ENCODE data around the gene ARHGEF37. TPM values are rescaled to one million over a fixed set of nuclear protein-coding genes. Genes with fewer than 3 reads are reported as not detected.
A peak's percentile ranks its signal among the peaks of the same experiment; 100 is the strongest.

ARHGEF37 gene
- total RNA-seq, 1 experiment from 2014 or later: 0.70 TPM

GRCh38 chr5:149672701-149673476 is 91.6 kb downstream of the ARHGEF37 start:
- Histone ChIP-seq H3K36me3 (ENCODE audit: control insufficient read depth, insufficient read depth, low read length) (no peaks in the 10 kb centered on the region), H3K4me3 (ENCODE audit: low read depth, low read length) (no peak overlapping the region), H3K27me3 (replicated peaks; ENCODE audit: control insufficient read depth, insufficient read depth, low read length) (no peaks in the 10 kb centered on the region), H3K4me1 (no peaks in the 10 kb centered on the region), H3K9me3 (no peaks in the 10 kb centered on the region)
- intact Hi-C loops (cut with micrococcal nuclease; ENCODE audit: unreplicated experiment): no loop called here
- no peak for DNase-seq
- no peaks in the 10 kb centered on the region for H3K27me3 Mint-ChIP-seq (ENCODE audit: insufficient read depth, unreplicated experiment)
- TF ChIP-seq CTCF (IDR thresholded peaks at IDR 0.05; ENCODE audit: insufficient read depth in 1 of 2, low read depth in 1 of 2, low read length in 1 of 2, severe bottlenecking in 1 of 2, unreplicated experiment in 1 of 2): no peak
- H3K9me3 Mint-ChIP-seq (ENCODE audit: unreplicated experiment): peaks cover 6% of the 10 kb centered on the region
- ChIA-PET CTCF (interaction anchor here (1.2 kb wide), 1 partner anchor 13 kb away, joined by 3 read pairs; no protein-coding TSS in a partner anchor), POLR2A (no interaction called here)
- no TSS peak for BruUV-seq (replicated peaks)
- no peaks in the 10 kb centered on the region for H3K36me3 Mint-ChIP-seq (ENCODE audit: insufficient read depth, unreplicated experiment)
- H3K27ac Mint-ChIP-seq (ENCODE audit: unreplicated experiment): no peak overlapping the region
- H3K4me1 Mint-ChIP-seq (ENCODE audit: low read depth, unreplicated experiment): peaks cover 6% of the 10 kb centered on the region
- no peak overlapping the region for H3K4me3 Mint-ChIP-seq (ENCODE audit: unreplicated experiment)

DNA sequence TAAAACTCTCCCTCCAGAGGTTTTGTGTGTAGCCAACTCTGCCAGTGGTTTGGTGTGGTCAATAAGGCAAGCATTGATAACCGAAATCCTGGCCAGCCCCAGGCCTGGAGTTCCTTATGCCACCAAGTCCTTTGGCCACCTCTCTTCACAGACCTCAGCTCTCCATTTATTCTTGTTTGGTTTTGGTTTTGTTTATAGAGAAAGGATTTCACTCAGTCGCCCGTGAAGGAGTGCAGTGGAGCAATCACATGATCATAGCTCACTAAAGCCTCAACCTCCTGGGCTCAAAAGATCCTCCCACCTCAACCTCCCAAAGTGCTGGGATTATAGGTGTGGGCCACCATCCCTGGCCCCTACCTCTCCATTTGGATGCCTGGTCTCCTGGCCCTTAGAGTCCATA is 93.4 kb downstream of the ARHGEF37 start:
- no peak overlapping the region for H3K4me3 ChIP-seq (ENCODE audit: low read depth, low read length)
- no peaks in the 10 kb centered on the region for H3K27me3 ChIP-seq (replicated peaks; ENCODE audit: control insufficient read depth, insufficient read depth, low read length)
- no peak for DNase-seq
- no peaks in the 10 kb centered on the region for H3K4me1 ChIP-seq
- Mint-ChIP-seq H3K27me3 (ENCODE audit: insufficient read depth, unreplicated experiment) (no peaks in the 10 kb centered on the region), H3K27ac (ENCODE audit: unreplicated experiment) (no peak overlapping the region), H3K9me3 (ENCODE audit: unreplicated experiment) (no peaks in the 10 kb centered on the region), H3K4me3 (ENCODE audit: unreplicated experiment) (no peak overlapping the region), H3K4me1 (ENCODE audit: low read depth, unreplicated experiment) (peaks cover 6% of the 10 kb centered on the region), H3K36me3 (ENCODE audit: insufficient read depth, unreplicated experiment) (no peaks in the 10 kb centered on the region)
- POLR2A ChIA-PET: no interaction called here
- CTCF ChIA-PET: no interaction called here
- no peaks in the 10 kb centered on the region for H3K9me3 ChIP-seq
- no peak for TF ChIP-seq CTCF (IDR thresholded peaks at IDR 0.05; ENCODE audit: insufficient read depth in 1 of 2, low read depth in 1 of 2, low read length in 1 of 2, severe bottlenecking in 1 of 2, unreplicated experiment in 1 of 2)
- intact Hi-C loops (cut with micrococcal nuclease; ENCODE audit: unreplicated experiment): no loop called here
- BruUV-seq (replicated peaks): no TSS peak
- H3K36me3 ChIP-seq (ENCODE audit: control insufficient read depth, insufficient read depth, low read length): no peaks in the 10 kb centered on the region

- H3K27me3 ChIP-seq (replicated peaks; ENCODE audit: control insufficient read depth, insufficient read depth, low read length): no peaks in the 10 kb centered on the region
- Mint-ChIP-seq H3K27ac (ENCODE audit: unreplicated experiment) (no peak overlapping the region), H3K4me3 (ENCODE audit: unreplicated experiment) (no peak overlapping the region), H3K4me1 (ENCODE audit: low read depth, unreplicated experiment) (peaks cover 6% of the 10 kb centered on the region), H3K36me3 (ENCODE audit: insufficient read depth, unreplicated experiment) (no peaks in the 10 kb centered on the region), H3K9me3 (ENCODE audit: unreplicated experiment) (no peaks in the 10 kb centered on the region), H3K27me3 (ENCODE audit: insufficient read depth, unreplicated experiment) (no peaks in the 10 kb centered on the region)
- no TSS peak for BruUV-seq (replicated peaks)
- H3K4me1 ChIP-seq: no peaks in the 10 kb centered on the region
- POLR2A ChIA-PET: no interaction called here
- DNase-seq: peak in 1 of 2 experiments; percentile 49
- no peaks in the 10 kb centered on the region for H3K9me3 ChIP-seq
- no peak for TF ChIP-seq CTCF (IDR thresholded peaks at IDR 0.05; ENCODE audit: insufficient read depth in 1 of 2, low read depth in 1 of 2, low read length in 1 of 2, severe bottlenecking in 1 of 2, unreplicated experiment in 1 of 2)
- intact Hi-C loops (cut with micrococcal nuclease; ENCODE audit: unreplicated experiment): no loop called here
- no peaks in the 10 kb centered on the region for H3K36me3 ChIP-seq (ENCODE audit: control insufficient read depth, insufficient read depth, low read length)
- no peak overlapping the region for H3K4me3 ChIP-seq (ENCODE audit: low read depth, low read length)
- CTCF ChIA-PET: no interaction called here
Measured at GRCh38 chr5:149675610-149676201, 94.4 kb downstream of the ARHGEF37 start.

All from Caco-2 (cell line).